HCT116 (cell line): ENCODE results near the gene PGAP3.

ENCODE experiments used
- CEBPB ChIP-seq: IDR thresholded peaks from 2 replicates; pipeline ENCODE4 v1.6.1; 2012; ENCODE audit warnings: low read depth
- ELF1 ChIP-seq: IDR thresholded peaks from 2 replicates; pipeline ENCODE4 v1.6.1; 2012; ENCODE audit warnings: low read depth, borderline replicate concordance
- POLR2A ChIP-seq: IDR thresholded peaks from 2 replicates; pipeline ENCODE4 v1.7.0; 2011; ENCODE audit warnings: borderline replicate concordance; ENCODE audit not compliant: insufficient read depth, insufficient read length; ENCODE audit errors: extremely low read depth
- POLR2AphosphoS5 ChIP-seq: IDR thresholded peaks from 2 replicates; pipeline ENCODE4 v1.6.1; 2011; ENCODE audit warnings: mild to moderate bottlenecking, low read depth, low read length, moderate library complexity
- RAD21 ChIP-seq: IDR thresholded peaks from 2 replicates; pipeline ENCODE4 v1.6.1; 2012; ENCODE audit warnings: low read depth, mild to moderate bottlenecking
- TF ChIP-seq, protein P1 (sequence below): IDR thresholded peaks from 2 replicates; pipeline ENCODE4 v1.6.1; 2012

GRCh38 chr17:39719563-39720355, 31.9 kb upstream of the PGAP3 start:
- TF ChIP-seq, protein P1, sequence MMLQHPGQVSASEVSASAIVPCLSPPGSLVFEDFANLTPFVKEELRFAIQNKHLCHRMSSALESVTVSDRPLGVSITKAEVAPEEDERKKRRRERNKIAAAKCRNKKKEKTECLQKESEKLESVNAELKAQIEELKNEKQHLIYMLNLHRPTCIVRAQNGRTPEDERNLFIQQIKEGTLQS, result no peak
- TF ChIP-seq ELF1 (no peak), POLR2A (no peak), CEBPB (no peak), POLR2AphosphoS5 (no peak), RAD21 (no peak)
